ENCODE results near the gene ATOX1. TPM values are rescaled to one million over a fixed set of nuclear protein-coding genes. Genes with fewer than 3 reads are reported as not detected.

The ATOX1 gene
- total and polyA plus RNA-seq, 2 of the 4 experiments (the other 2 are of a cell fraction), result 56.3 to 360 TPM

GRCh38 chr5:151707567-151707966 lies 50.9 kb downstream of the ATOX1 start:
- CTCF ChIA-PET, result interaction anchor here (0.7 to 1.2 kb wide), 2 partner anchors 24 to 30 kb away, joined by 4 to 5 read pairs; no protein-coding TSS in a partner anchor
- H3K9ac ChIP-seq (ENCODE audit: low read depth, low read length), result no peak overlapping the region
- intact Hi-C loops (cut with micrococcal nuclease), result no loop called here

More at GRCh38 chr5:151707567-151707966, 50.9 kb downstream of the ATOX1 start:
- Histone ChIP-seq H3K18ac (ENCODE audit: low read depth, low read length) (no peak overlapping the region), H3K9me3 (ENCODE audit: control insufficient read depth, insufficient read depth, low read length) (no peaks in the 10 kb centered on the region), H3K79me1 (ENCODE audit: low read depth in 1 of 2, low read length in 2 of 2) (no peaks in the 10 kb centered on the region), H3K4ac (ENCODE audit: low read depth, low read length) (peak overlapping the region; percentile 29; the same call in 1 of the 2 replicates), H3K56ac (ENCODE audit: extremely low read depth, insufficient read depth, low read length) (no peak overlapping the region), H3K23ac (ENCODE audit: low read depth, low read length) (no peak overlapping the region), H2BK120ac (ENCODE audit: low read depth, low read length) (peak overlapping the region; percentile 13), H4K8ac (ENCODE audit: low read depth in 2 of 2, low read length in 2 of 2) (peak overlapping the region in 1 of 2 experiments; percentile 38; a peak in 1 of 4 replicates), H3K27me3 (ENCODE audit: control insufficient read depth, insufficient read depth, low read length) (no peaks in the 10 kb centered on the region), H3K4me2 (ENCODE audit: low read depth, low read length) (no peak overlapping the region), H2AK5ac (ENCODE audit: low read depth, low read length) (peak overlapping the region; percentile 2; the same call in 1 of the 2 replicates), H2AK9ac (replicated peaks; ENCODE audit: low read depth, low read length, poor library complexity) (no peak overlapping the region), H3K4me1 (ENCODE audit: control insufficient read depth, insufficient read depth, low read length) (no peaks in the 10 kb centered on the region), H4K91ac (ENCODE audit: insufficient read depth, low read depth, low read length) (no peak overlapping the region), H3K27ac (ENCODE audit: insufficient read depth, low read length) (no peak overlapping the region), H3K9me1 (ENCODE audit: insufficient read depth, low read length) (peaks cover 4% of the 10 kb centered on the region; the same call in 1 of the 2 replicates), H2BK20ac (ENCODE audit: low read depth, low read length) (peak overlapping the region; percentile 34; the same call in 1 of the 2 replicates), H2AFZ (replicated peaks; ENCODE audit: low read length, poor library complexity) (no peak overlapping the region), H3K36me3 (ENCODE audit: control insufficient read depth, insufficient read depth, low read length) (no peaks in the 10 kb centered on the region), H3K14ac (replicated peaks; ENCODE audit: low read depth, low read length) (peak overlapping the region; percentile 37; the same call in 1 of the 2 replicates), H2BK15ac (ENCODE audit: low read depth, low read length) (no peak overlapping the region), H4K5ac (ENCODE audit: low read depth, low read length) (no peak overlapping the region), H2BK5ac (ENCODE audit: low read depth, low read length, poor library complexity, severe bottlenecking) (no peak overlapping the region), H3K4me3 (ENCODE audit: insufficient read depth, low read depth, low read length) (no peak overlapping the region), H4K20me1 (ENCODE audit: insufficient read depth, low read length) (no peaks in the 10 kb centered on the region)
- WGBS, 2 experiments (ENCODE audit: extremely low coverage in 2 of 2, insufficient read length in 1 of 2), result no CpG with 5 or more reads among the region's 2 CpGs
- dilution Hi-C loops (cut with HindIII; ENCODE audit: low sequenced_read_pairs, unreplicated experiment) (no loop called here), in situ Hi-C loops (cut with MboI; ENCODE audit: low sequenced_read_pairs) (no loop called here)
- TF ChIP-seq CEBPB (IDR thresholded peaks at IDR 0.05; ENCODE audit: low read depth, low read length) (no peak), MXI1 (IDR thresholded peaks at IDR 0.05; ENCODE audit: borderline replicate concordance, low read depth, low read length) (no peak), RAD21 (IDR thresholded peaks at IDR 0.05; ENCODE audit: low read length) (no peak), SMC3 (IDR thresholded peaks at IDR 0.05; ENCODE audit: low read depth, low read length) (no peak), MAZ (IDR thresholded peaks at IDR 0.05; ENCODE audit: borderline replicate concordance, low read depth, low read length) (no peak), ELK1 (IDR thresholded peaks at IDR 0.05; ENCODE audit: borderline replicate concordance, low read depth, low read length) (no peak), RFX5 (IDR thresholded peaks at IDR 0.05; ENCODE audit: low read depth, low read length) (no peak), POLR2A (IDR thresholded peaks at IDR 0.05; ENCODE audit: low read depth, low read length) (no peak), FOS (IDR thresholded peaks at IDR 0.05; ENCODE audit: low read depth, low read length) (no peak), BHLHE40 (IDR thresholded peaks at IDR 0.05; ENCODE audit: low read depth, low read length) (no peak), CHD1 (IDR thresholded peaks at IDR 0.05; ENCODE audit: low read depth, low read length) (no peak), NFE2L2 (IDR thresholded peaks at IDR 0.05; ENCODE audit: low read depth, low read length) (no peak), MAFK (IDR thresholded peaks at IDR 0.05; ENCODE audit: low read depth, low read length) (no peak), USF2 (IDR thresholded peaks at IDR 0.05; ENCODE audit: low read depth, low read length) (no peak), RCOR1 (IDR thresholded peaks at IDR 0.05; ENCODE audit: insufficient replicate concordance, low read length) (no peak)
- TF ChIP-seq, protein P1, sequence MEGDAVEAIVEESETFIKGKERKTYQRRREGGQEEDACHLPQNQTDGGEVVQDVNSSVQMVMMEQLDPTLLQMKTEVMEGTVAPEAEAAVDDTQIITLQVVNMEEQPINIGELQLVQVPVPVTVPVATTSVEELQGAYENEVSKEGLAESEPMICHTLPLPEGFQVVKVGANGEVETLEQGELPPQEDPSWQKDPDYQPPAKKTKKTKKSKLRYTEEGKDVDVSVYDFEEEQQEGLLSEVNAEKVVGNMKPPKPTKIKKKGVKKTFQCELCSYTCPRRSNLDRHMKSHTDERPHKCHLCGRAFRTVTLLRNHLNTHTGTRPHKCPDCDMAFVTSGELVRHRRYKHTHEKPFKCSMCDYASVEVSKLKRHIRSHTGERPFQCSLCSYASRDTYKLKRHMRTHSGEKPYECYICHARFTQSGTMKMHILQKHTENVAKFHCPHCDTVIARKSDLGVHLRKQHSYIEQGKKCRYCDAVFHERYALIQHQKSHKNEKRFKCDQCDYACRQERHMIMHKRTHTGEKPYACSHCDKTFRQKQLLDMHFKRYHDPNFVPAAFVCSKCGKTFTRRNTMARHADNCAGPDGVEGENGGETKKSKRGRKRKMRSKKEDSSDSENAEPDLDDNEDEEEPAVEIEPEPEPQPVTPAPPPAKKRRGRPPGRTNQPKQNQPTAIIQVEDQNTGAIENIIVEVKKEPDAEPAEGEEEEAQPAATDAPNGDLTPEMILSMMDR (conservative IDR thresholded peaks at IDR 0.05; ENCODE audit: low read depth, low read length), result no peak
- DNase-seq, result no peak
- POLR2A ChIA-PET (ENCODE audit: unreplicated experiment), result interaction anchor here (1.2 to 1.8 kb wide), 3 partner anchors 9 to 23 kb away, joined by 5 to 9 read pairs (median 5); partner anchors contain the start of gene SPARC
- peak; percentile 79 for ATAC-seq (ENCODE audit: low read depth)
- no TSS peak for BruUV-seq (replicated peaks)

All from IMR-90 (cell line).